GM23248 (cell line): ENCODE measurements around the gene RBM19. TPM values are rescaled to one million over a fixed set of nuclear protein-coding genes. Genes with fewer than 3 reads are reported as not detected.
A peak's percentile ranks its signal among the peaks of the same experiment; 100 is the strongest.

Source experiments
- DNase-seq: peaks from one replicate; pipeline ENCODE4 v3.0.0-alpha.2; 2015
- H2AFZ ChIP-seq: fragments of 200-600 bp; sonication (generic); 2 replicates; pipeline ENCODE4 v1.6.1; 2016; ENCODE audit warnings: antibody characterized with exemption
- H3F3A ChIP-seq: fragments of 200-600 bp; sonication (generic); 2 replicates; pipeline ENCODE4 v1.6.1; 2016; ENCODE audit warnings: mild to moderate bottlenecking, antibody characterized with exemption, mixed run types; ENCODE audit not compliant: insufficient read depth
- H3K27ac ChIP-seq: fragments of 200-600 bp; sonication (generic); 2 replicates; pipeline ENCODE4 v1.5.1; 2016; ENCODE audit warnings: mild to moderate bottlenecking
- H3K27me3 ChIP-seq: fragments of 200-600 bp; sonication (generic); replicated peaks from 2 replicates; pipeline ENCODE4 v1.6.1; 2016; ENCODE audit warnings: mild to moderate bottlenecking; ENCODE audit not compliant: insufficient read depth
- H3K36me3 ChIP-seq: fragments of 200-600 bp; sonication (generic); 2 replicates; pipeline ENCODE4 v1.6.1; 2016; ENCODE audit warnings: low read depth, mild to moderate bottlenecking
- H3K4me1 ChIP-seq: fragments of 200-600 bp; sonication (generic); 2 replicates; pipeline ENCODE4 v1.6.1; 2016; ENCODE audit warnings: mild to moderate bottlenecking; ENCODE audit not compliant: insufficient read depth
- H3K4me2 ChIP-seq: fragments of 200-600 bp; sonication (generic); one replicate; pipeline ENCODE4 v1.6.1; 2016; ENCODE audit warnings: mild to moderate bottlenecking; ENCODE audit not compliant: unreplicated experiment
- H3K4me3 ChIP-seq: fragments of 200-600 bp; sonication (generic); 2 replicates; pipeline ENCODE4 v1.5.1; 2016; ENCODE audit warnings: mild to moderate bottlenecking
- H3K79me2 ChIP-seq: fragments of 200-600 bp; sonication (generic); 2 replicates; pipeline ENCODE4 v1.6.1; 2016; ENCODE audit warnings: mild to moderate bottlenecking; ENCODE audit not compliant: insufficient read depth
- H3K9ac ChIP-seq: fragments of 200-600 bp; sonication (generic); 2 replicates; pipeline ENCODE4 v1.6.1; 2016; ENCODE audit warnings: mild to moderate bottlenecking
- H3K9me2 ChIP-seq: fragments of 200-600 bp; sonication (generic); 2 replicates; pipeline ENCODE4 v1.6.1; 2016; ENCODE audit warnings: mixed run types, mild to moderate bottlenecking, moderate library complexity; ENCODE audit not compliant: insufficient read depth
- H3K9me3 ChIP-seq: fragments of 200-600 bp; sonication (generic); one replicate; pipeline ENCODE4 v1.6.1; 2017; ENCODE audit warnings: low read depth
- H4K20me1 ChIP-seq: fragments of 200-600 bp; sonication (generic); 2 replicates; pipeline ENCODE4 v1.6.0; 2016; ENCODE audit not compliant: insufficient read depth
- EZH2 ChIP-seq: fragments of 200-600 bp; sonication (generic); IDR thresholded peaks from 2 replicates; pipeline ENCODE4 v1.6.1; 2018; ENCODE audit warnings: antibody characterized with exemption, mild to moderate bottlenecking; ENCODE audit not compliant: insufficient read depth, poor library complexity, severe bottlenecking
- EZH2phosphoT487 ChIP-seq: fragments of 200-600 bp; sonication (generic); IDR thresholded peaks from 2 replicates; pipeline ENCODE4 v1.6.1; 2018; ENCODE audit warnings: antibody characterized with exemption, moderate library complexity, mild to moderate bottlenecking, low read depth; ENCODE audit not compliant: insufficient read depth
- WGBS, 2 experiments: methylation state at CpG; one replicate each; pipeline ENCODE4 v1.1.6; 2015 to 2017; ENCODE audit warnings: low lambda C conversion rate in 2 of 2, low coverage in 1 of 2; ENCODE audit errors: missing lambda C conversion rate in 2 of 2; 5-methylcytosine and 5-hydroxymethylcytosine counted together
- in situ Hi-C: fragments of 300-500 bp; cut with MboI; formaldehyde crosslinking; loops from 2 replicates; pipeline ENCODE4 v1.15.0; 2020
- polyA plus RNA-seq: library from polyadenylated mRNA; unstranded; fragments of >200 nt; fragmentation: Nextera tagmentation; extraction: Ambion mirVana; gene quantifications from 2 replicates; pipeline ENCODE4 v1.2.1, GENCODE V29; 2016
- total RNA-seq: library from RNA; depleted of rRNA; stranded (reverse); fragments of >200 nt; shearing (Covaris generic); gene quantifications from 2 replicates; pipeline ENCODE4 v1.2.3, GENCODE V29; 2014

RBM19 gene
- total and polyA plus RNA-seq, 2 experiments from 2014 or later = 14.8 to 17.1 TPM

GRCh38 chr12:113935459-113935858 is 30.7 kb downstream of the RBM19 start:
- no peaks in the 10 kb centered on the region for H3K9me2 ChIP-seq
- H3K27ac ChIP-seq = no peak overlapping the region
- no peaks in the 10 kb centered on the region for H4K20me1 ChIP-seq
- WGBS, 2 experiments = 65 to 68% methylated on average over 6 of the region's 6 CpGs
- H3K36me3 ChIP-seq = no peaks in the 10 kb centered on the region
- no peaks in the 10 kb centered on the region for H3K9me3 ChIP-seq
- no peak overlapping the region for H2AFZ ChIP-seq
- no peaks in the 10 kb centered on the region for H3K79me2 ChIP-seq
- TF ChIP-seq EZH2 (no peak), EZH2phosphoT487 (no peak)
- in situ Hi-C loops = no loop called here
- H3K4me1 ChIP-seq = peaks cover 7% of the 10 kb centered on the region; the same call in 1 of the 2 replicates
- H3K4me2 ChIP-seq = no peak overlapping the region
- H3F3A ChIP-seq = no peaks in the 10 kb centered on the region
- H3K27me3 ChIP-seq = no peaks in the 10 kb centered on the region
- DNase-seq = no peak
- no peak overlapping the region for H3K4me3 ChIP-seq
- no peak overlapping the region for H3K9ac ChIP-seq

GRCh38 chr12:113934946-113935345 is 31.2 kb downstream of the RBM19 start:
- no peak overlapping the region for H3K9ac ChIP-seq

GRCh38 chr12:113934060-113934814 is 31.9 kb downstream of the RBM19 start:
- Histone ChIP-seq H3K79me2 (no peaks in the 10 kb centered on the region), H3K4me3 (no peak overlapping the region), H3K9ac (no peak overlapping the region), H3K4me2 (no peak overlapping the region), H3K27me3 (no peaks in the 10 kb centered on the region), H3K9me2 (no peaks in the 10 kb centered on the region), H3K9me3 (no peaks in the 10 kb centered on the region), H3K36me3 (no peaks in the 10 kb centered on the region), H4K20me1 (no peaks in the 10 kb centered on the region), H2AFZ (no peak overlapping the region), H3K27ac (no peak overlapping the region), H3K4me1 (peaks cover 7% of the 10 kb centered on the region; the same call in 1 of the 2 replicates), H3F3A (no peaks in the 10 kb centered on the region)
- DNase-seq = no peak
- 89 to 90% methylated on average over 14 of the region's 14 CpGs for WGBS, 2 experiments
- TF ChIP-seq EZH2 (no peak), EZH2phosphoT487 (no peak)
- in situ Hi-C loops = no loop called here

More at GRCh38 chr12:113934946-113935345, 31.2 kb downstream of the RBM19 start:
- Histone ChIP-seq H3K36me3 (no peaks in the 10 kb centered on the region), H3F3A (no peaks in the 10 kb centered on the region), H3K4me2 (no peak overlapping the region), H3K9me3 (no peaks in the 10 kb centered on the region), H3K9me2 (no peaks in the 10 kb centered on the region), H2AFZ (no peak overlapping the region), H3K4me3 (no peak overlapping the region), H4K20me1 (no peaks in the 10 kb centered on the region), H3K27me3 (no peaks in the 10 kb centered on the region), H3K27ac (no peak overlapping the region), H3K79me2 (no peaks in the 10 kb centered on the region), H3K4me1 (peaks cover 7% of the 10 kb centered on the region; the same call in 1 of the 2 replicates)
- 83 to 90% methylated on average over 9 of the region's 9 CpGs for WGBS, 2 experiments
- in situ Hi-C loops = no loop called here
- no peak for DNase-seq
- TF ChIP-seq EZH2phosphoT487 = no peak

- Histone ChIP-seq H3K4me2 (no peak overlapping the region), H3K9me3 (no peaks in the 10 kb centered on the region), H3K9ac (no peak overlapping the region), H2AFZ (no peak overlapping the region), H3K4me3 (no peak overlapping the region), H3F3A (no peaks in the 10 kb centered on the region), H3K36me3 (no peaks in the 10 kb centered on the region), H3K9me2 (no peaks in the 10 kb centered on the region), H4K20me1 (no peaks in the 10 kb centered on the region), H3K27me3 (no peaks in the 10 kb centered on the region), H3K79me2 (no peaks in the 10 kb centered on the region), H3K4me1 (peaks cover 7% of the 10 kb centered on the region; the same call in 1 of the 2 replicates), H3K27ac (no peak overlapping the region)
- TF ChIP-seq EZH2 (no peak), EZH2phosphoT487 (no peak)
- in situ Hi-C loops = no loop called here
- WGBS, 2 experiments = 69 to 70% methylated on average over 17 to 18 of the region's 18 CpGs
- peak; percentile 29 for DNase-seq
These were observed 32.8 kb downstream of the RBM19 start for GRCh38 chr12:113933201-113933786.
